Hindlimb muscle (tissue), 1 donor: ENCODE measurements around the gene RARA. TPM values are rescaled to one million over a fixed set of nuclear protein-coding genes. Genes with fewer than 3 reads are reported as not detected.

Experiments
- DNase-seq: peaks from one replicate; pipeline ENCODE4 v3.0.0-alpha.2; 2013
- polyA plus RNA-seq: library from polyadenylated mRNA; unstranded; fragments of 120-200 nt; gene quantifications from one replicate; pipeline ENCODE4 v1.2.1, GENCODE V29; 2013; ENCODE audit not compliant: insufficient read length

RARA gene
- 76.3 TPM for polyA plus RNA-seq

DNA sequence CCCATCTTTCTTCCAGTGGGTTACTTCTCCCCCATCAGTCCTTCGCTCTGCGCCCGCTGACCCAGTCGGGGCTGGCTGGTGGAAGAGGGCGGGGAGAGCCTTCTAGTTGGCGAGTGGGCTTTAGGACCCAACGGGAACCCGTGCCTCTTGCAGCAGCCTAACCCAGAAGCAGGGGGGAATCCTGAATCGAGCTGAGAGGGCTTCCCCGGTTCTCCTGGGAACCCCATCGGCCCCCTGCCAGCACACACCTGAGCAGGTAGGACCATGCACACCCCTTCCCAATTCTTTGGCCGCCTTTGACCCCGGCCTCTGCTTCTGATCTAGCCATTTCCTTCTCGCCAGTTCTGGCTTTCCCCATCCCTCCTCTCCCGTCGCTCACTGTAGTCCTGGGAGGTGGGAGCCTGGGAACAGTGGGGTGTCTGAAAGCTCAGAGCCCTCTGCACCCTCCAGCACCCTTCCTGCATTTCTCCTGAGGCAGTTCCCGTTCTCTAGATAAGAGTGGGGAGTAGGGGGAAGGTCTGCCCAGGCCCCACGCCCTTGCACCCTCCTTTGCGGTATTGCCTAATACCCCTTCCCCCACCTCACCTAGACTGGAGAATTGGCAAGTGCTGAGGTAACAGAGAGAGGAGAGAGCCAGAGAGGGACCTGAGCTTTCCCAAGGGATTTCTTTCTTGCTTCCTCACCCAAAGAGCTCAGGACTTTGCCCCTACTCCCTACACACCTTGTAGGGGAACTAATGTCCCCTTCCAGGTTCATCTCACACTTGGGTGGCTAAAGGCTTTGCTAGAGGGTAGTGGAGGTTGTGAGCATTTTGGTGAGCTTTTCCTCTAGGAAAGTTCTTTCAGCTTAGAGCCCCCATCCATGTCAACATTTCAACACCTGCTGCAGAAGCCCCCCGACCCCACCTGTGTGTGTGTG, at the start of gene RARA:
Gene RARA (plus strand): TSS at position 150 of the 918 bp plus-strand sequence. CDS start 22,039 bp downstream, outside the sequence.
- DNase-seq, result peak; percentile 78

DNA sequence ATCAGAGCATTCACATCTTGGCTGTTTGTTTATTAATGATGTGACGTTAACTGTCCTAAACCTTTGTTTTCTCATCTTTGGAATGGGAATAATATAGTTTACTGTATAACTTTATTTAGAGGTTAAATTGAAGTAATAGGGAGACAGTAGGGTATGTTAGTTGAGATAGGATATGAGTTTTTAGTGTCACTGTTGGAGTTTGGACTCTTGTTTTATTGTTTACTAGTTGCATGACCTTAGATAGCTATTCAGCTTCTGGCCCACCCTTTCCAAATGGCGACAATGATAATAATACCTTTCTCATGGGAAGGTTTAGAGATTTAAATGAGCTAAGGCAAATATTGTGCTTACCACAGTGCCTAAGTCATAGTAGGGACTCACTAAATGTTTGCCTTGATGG, 49.5 kb upstream of the RARA start:
- DNase-seq, result no peak

DNA sequence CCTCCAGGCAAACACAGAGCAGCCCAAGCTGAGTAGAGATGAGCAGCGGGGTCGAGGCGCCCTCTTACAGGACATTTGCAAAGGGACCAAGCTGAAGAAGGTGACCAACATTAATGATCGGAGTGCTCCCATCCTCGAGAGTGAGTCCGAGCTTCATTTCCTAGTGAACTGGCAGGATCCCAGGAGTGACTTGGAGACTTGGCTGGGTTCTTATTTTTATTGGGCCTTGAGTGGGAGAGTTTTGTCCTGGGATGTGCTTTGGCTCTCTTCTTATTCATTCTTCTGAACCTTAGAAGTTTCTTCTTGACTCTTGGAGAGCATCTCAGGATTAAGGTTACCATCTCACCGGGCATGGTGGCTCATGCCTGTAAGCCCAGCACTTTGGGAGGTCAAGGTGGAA, 48.5 kb upstream of the RARA start:
- DNase-seq, result no peak

- DNase-seq, result no peak
Observed at GRCh38 chr17:40264458-40265185, 44.4 kb upstream of the RARA start.

- DNase-seq, result no peak
Observed at GRCh38 chr17:40265337-40265736, 43.6 kb upstream of the RARA start.

DNA sequence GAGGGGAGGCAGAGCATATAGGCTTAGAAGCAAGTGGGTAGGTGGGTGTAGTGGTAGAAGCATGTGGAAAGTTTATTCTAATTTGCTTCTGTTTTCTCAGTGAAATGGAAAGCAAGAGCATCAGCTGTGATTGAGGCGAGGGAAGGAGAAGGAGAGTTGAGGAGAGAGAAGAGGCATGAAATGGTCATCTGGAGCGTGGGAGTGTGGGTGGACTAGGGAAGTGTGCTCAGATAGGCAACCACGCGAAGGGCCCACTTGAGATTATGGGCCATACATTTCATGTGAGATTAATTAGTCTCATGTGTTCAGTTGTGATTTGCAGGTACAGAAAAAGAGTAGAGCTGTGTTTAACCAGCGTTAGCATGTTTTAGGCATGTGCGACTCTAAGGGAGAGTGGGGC, 42.1 kb upstream of the RARA start:
- DNase-seq, result no peak

DNA sequence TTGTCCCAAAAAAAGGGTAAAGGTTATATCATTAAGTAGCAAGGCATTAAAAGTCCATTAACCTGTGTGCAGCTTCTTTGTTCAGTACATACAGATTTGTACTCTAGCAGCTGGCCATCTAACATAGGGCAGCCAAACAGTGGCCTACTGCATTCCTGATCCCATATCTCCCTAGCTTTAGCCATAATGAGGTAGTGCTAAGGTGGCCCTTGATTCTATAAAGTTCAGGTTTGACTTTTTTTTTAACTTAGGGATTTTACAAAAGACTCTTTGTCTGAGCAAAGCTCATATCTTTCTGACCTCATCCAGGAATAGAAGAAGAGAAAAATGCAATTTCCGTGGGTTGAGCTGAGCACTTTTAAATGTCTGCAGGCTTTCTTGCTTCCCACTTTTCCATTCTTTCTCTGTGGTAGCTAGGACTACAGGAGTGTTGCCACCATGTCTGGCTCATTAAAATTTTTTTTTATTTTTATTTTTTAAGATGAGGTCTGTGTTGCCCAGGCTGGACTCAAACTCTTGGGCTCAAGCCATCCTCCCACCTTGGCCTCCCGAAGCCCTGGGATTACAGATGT, 40.8 kb upstream of the RARA start:
- DNase-seq, result no peak

GRCh38 chr17:40278414-40278813, 30.6 kb upstream of the RARA start:
- DNase-seq, result no peak

- no peak for DNase-seq
Observed at GRCh38 chr17:40279402-40279801, 29.6 kb upstream of the RARA start.

DNA sequence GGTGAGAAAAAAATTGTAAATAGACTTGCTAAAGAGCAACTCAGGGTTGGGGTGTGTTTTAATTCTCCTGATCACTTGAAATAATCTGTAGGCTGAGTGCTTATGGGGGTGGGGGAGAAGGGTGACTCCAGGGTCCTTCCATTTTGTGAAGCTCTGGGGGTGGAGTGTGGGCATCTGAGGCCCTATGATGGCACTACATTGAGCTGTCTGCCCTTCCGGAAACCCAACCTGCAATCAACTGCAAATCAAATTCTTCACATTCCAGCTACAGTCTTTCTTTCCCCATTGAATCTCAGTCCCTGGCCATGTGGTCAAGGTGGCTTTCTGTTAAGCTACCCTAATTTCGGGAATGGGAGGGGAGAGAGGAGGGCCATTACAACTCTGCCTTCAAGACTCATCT, 27.3 kb upstream of the RARA start:
- DNase-seq, result no peak

GRCh38 chr17:40283662-40284061, 25.3 kb upstream of the RARA start:
- no peak for DNase-seq

GRCh38 chr17:40284085-40284713, 24.8 kb upstream of the RARA start:
- DNase-seq, result peak; percentile 65

DNA sequence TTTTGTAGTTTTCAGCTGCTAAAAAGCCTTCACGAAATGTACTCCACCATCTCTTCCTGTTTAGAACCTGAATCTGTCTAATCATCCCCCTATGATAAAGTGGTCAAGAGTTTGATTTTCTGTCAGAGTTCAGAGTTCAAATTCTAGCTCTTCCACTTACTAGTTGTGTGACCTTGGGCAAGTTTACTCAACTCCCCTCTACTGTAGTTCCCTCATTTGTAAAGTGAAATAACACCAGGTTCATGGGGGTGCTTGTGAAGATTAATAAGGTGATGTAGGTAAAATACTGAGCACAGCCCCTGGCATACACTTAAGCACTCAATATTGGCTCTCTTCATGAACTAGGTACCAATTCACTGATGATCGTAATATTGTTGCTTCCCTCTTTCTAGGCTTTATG, 22.5 kb upstream of the RARA start:
- DNase-seq, result no peak

DNA sequence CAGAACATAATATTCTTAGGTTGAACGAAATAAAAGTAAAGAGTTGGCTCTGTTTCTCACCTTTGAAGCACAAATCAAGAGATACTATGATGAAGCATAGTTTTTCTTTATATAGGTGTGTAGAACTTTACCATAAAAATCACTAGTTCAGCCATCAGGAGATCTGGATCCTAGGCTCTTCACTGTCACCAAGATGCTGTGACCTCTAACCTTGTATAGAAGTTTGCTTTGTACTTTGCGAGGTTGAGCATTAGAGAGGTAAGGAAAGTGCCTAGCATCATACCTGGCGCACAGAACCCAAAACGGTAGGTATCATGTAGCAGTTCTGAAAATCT, 21.9 kb upstream of the RARA start:
- no peak for DNase-seq

DNA sequence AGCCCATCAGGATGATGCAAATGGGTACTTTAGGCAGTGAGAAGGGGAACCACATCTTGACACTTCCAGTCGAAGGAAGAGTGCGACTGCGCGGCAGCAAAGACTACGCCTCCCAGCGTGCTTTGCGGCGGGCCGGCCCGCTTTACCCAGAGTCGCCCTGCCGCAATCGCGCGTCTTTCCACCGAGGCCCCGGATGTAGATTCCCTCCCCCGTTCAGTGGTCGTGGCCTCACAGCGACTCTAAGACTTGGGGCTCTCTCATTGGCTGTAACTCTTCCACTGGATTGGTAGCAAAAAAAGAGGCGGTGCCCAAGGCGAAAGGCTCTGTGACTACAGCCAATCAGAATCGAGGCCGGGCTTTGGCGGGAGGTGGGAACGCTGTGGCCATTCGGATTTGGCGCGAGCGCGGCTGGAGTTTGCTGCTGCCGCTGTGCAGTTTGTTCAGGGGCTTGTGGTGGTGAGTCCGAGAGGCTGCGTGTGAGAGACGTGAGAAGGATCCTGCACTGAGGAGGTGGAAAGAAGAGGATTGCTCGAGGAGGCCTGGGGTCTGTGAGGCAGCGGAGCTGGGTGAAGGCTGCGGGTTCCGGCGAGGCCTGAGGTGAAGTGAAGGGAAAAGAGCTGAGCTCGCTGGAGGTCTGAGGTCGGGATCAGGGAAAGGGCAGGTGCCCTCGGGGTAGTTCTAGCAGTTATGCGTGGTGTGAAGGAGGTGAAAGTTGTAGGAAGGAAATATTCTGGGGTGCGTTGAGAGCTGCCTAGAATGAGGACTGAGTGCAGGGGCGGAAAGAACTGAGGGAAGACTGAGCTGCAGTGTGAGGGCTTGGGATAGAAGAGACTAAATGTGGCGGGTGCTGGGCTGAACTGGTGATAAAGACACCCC, 21.2 kb upstream of the RARA start, which contains the start of gene CDC6:
Gene CDC6 (plus strand): TSS at position 386 of the 876 bp plus-strand sequence. CDS start 1,542 bp downstream, outside the sequence.
- peak; percentile 100 for DNase-seq

GRCh38 chr17:40290629-40291280, 18.2 kb upstream of the RARA start:
- DNase-seq, result peak; percentile 72

DNA sequence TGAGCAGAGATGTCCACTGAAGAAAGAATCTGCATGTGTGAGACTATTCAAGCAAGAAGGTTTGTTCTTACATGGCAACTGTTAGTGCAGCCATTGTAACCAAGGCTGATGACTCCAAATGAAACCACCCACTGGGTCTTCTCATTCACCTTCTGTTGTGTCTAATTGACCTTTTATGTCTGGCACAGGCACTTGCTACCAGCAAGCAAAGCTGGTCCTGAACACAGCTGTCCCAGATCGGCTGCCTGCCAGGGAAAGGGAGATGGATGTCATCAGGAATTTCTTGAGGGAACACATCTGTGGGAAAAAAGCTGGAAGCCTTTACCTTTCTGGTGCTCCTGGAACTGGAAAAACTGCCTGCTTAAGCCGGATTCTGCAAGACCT, 17.7 kb upstream of the RARA start:
- DNase-seq, result no peak

DNA sequence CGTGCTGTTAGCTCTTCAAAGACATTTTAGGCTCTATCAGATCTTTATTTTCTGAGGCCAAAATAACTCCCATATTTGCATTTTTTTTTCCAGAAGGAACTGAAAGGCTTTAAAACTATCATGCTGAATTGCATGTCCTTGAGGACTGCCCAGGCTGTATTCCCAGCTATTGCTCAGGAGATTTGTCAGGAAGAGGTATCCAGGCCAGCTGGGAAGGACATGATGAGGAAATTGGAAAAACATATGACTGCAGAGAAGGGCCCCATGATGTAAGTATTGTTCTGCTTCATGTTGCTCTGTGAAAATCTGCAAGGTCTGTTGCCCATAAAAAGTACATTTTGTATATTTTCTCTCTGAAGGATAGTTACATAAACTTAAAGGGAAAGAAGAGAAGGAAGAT, 15.6 kb upstream of the RARA start:
- peak; percentile 86 for DNase-seq

GRCh38 chr17:40295488-40296436, 13.2 kb upstream of the RARA start:
- DNase-seq, result no peak

GRCh38 chr17:40297511-40297910, 11.5 kb upstream of the RARA start:
- no peak for DNase-seq
